ENCODE results near the gene TIMM50. TPM values are rescaled to one million over a fixed set of nuclear protein-coding genes. Genes with fewer than 3 reads are reported as not detected.

The TIMM50 gene
- total and polyA plus RNA-seq, 2 of the 13 experiments (the other 11 are each of a cell fraction or from before 2014, with no cell fraction given), result 91.1 to 92.5 TPM

DNA sequence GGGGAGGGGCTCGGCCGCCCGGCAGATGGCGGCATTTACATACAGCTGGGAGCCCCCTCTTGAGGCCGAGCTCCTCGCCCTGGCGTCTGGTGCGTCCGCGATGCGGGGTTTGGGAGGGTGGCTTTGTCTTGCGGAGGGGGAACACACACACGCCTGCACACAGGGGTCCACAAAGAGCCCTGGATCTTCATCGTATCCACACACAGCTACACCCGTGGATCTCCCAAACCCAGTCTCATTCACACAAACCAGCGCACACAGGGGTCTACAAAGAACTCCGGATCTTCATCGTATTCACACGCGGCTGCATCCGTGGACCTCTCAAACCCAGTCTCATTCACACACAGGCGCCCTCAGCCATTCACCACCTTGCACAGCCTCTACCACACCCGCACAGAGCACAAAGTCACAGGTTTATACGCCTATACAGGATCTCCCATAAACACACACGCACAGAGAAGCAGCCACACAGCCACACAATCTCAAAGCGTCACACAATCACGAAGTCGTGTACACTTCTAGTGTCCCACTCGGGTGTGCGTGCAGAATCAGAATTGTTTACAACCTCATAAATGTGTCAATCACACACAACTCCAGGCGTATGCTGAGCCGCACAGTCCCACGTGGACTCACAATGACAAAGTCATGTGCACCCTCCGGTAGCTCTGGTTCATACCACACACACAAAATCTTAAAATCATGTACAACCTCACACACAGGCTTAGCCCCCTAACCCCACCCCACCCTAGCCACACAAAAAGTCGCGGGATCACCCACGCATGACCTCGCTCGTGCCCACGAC, 17.6 kb downstream of the TIMM50 start (continued):
- TF ChIP-seq, protein P1, sequence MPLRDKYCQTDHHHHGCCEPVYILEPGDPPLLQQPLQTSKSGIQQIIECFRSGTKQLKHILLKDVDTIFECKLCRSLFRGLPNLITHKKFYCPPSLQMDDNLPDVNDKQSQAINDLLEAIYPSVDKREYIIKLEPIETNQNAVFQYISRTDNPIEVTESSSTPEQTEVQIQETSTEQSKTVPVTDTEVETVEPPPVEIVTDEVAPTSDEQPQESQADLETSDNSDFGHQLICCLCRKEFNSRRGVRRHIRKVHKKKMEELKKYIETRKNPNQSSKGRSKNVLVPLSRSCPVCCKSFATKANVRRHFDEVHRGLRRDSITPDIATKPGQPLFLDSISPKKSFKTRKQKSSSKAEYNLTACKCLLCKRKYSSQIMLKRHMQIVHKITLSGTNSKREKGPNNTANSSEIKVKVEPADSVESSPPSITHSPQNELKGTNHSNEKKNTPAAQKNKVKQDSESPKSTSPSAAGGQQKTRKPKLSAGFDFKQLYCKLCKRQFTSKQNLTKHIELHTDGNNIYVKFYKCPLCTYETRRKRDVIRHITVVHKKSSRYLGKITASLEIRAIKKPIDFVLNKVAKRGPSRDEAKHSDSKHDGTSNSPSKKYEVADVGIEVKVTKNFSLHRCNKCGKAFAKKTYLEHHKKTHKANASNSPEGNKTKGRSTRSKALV (CRISPR knock-in tag; IDR thresholded peaks at IDR 0.05), result peak; percentile 81
- TF ChIP-seq ZNF441 (CRISPR knock-in tag; IDR thresholded peaks at IDR 0.05; ENCODE audit: borderline replicate concordance) (0 out of 2 replicates have a peak, but pooled peaks have one; percentile 44), ZNF501 (CRISPR knock-in tag; IDR thresholded peaks at IDR 0.05) (0 out of 2 replicates have a peak, but pooled peaks have one; percentile 27), ZFX (CRISPR knock-in tag; IDR thresholded peaks at IDR 0.05; ENCODE audit: low read depth) (0 out of 2 replicates have a peak, but pooled peaks have one; percentile 24), SALL1 (CRISPR knock-in tag; IDR thresholded peaks at IDR 0.05) (peak; percentile 40; the same call in 1 of the 2 replicates), ZNF598 (CRISPR knock-in tag; IDR thresholded peaks at IDR 0.05; ENCODE audit: borderline replicate concordance) (peak; percentile 60; the same call in 1 of the 2 replicates), NCOA2 (CRISPR knock-in tag; IDR thresholded peaks at IDR 0.05) (no peak), TEAD3 (CRISPR knock-in tag; optimal IDR thresholded peaks at IDR 0.05; ENCODE audit: borderline replicate concordance) (peak; percentile 17), ETV5 (CRISPR knock-in tag; IDR thresholded peaks at IDR 0.05; ENCODE audit: borderline replicate concordance) (0 out of 2 replicates have a peak, but pooled peaks have one; percentile 29), KDM5B (CRISPR knock-in tag; IDR thresholded peaks at IDR 0.05; ENCODE audit: borderline replicate concordance) (peak; percentile 46; the same call in 1 of the 2 replicates)
- TF ChIP-seq, protein P2, sequence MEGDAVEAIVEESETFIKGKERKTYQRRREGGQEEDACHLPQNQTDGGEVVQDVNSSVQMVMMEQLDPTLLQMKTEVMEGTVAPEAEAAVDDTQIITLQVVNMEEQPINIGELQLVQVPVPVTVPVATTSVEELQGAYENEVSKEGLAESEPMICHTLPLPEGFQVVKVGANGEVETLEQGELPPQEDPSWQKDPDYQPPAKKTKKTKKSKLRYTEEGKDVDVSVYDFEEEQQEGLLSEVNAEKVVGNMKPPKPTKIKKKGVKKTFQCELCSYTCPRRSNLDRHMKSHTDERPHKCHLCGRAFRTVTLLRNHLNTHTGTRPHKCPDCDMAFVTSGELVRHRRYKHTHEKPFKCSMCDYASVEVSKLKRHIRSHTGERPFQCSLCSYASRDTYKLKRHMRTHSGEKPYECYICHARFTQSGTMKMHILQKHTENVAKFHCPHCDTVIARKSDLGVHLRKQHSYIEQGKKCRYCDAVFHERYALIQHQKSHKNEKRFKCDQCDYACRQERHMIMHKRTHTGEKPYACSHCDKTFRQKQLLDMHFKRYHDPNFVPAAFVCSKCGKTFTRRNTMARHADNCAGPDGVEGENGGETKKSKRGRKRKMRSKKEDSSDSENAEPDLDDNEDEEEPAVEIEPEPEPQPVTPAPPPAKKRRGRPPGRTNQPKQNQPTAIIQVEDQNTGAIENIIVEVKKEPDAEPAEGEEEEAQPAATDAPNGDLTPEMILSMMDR (CRISPR knock-in tag; IDR thresholded peaks at IDR 0.05), result peak; percentile 88
- TF ChIP-seq, protein P3, sequence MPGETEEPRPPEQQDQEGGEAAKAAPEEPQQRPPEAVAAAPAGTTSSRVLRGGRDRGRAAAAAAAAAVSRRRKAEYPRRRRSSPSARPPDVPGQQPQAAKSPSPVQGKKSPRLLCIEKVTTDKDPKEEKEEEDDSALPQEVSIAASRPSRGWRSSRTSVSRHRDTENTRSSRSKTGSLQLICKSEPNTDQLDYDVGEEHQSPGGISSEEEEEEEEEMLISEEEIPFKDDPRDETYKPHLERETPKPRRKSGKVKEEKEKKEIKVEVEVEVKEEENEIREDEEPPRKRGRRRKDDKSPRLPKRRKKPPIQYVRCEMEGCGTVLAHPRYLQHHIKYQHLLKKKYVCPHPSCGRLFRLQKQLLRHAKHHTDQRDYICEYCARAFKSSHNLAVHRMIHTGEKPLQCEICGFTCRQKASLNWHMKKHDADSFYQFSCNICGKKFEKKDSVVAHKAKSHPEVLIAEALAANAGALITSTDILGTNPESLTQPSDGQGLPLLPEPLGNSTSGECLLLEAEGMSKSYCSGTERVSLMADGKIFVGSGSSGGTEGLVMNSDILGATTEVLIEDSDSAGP (CRISPR knock-in tag; IDR thresholded peaks at IDR 0.05; ENCODE audit: borderline replicate concordance), result peak; percentile 20; the same call in 1 of the 2 replicates
- TF ChIP-seq, protein P4, sequence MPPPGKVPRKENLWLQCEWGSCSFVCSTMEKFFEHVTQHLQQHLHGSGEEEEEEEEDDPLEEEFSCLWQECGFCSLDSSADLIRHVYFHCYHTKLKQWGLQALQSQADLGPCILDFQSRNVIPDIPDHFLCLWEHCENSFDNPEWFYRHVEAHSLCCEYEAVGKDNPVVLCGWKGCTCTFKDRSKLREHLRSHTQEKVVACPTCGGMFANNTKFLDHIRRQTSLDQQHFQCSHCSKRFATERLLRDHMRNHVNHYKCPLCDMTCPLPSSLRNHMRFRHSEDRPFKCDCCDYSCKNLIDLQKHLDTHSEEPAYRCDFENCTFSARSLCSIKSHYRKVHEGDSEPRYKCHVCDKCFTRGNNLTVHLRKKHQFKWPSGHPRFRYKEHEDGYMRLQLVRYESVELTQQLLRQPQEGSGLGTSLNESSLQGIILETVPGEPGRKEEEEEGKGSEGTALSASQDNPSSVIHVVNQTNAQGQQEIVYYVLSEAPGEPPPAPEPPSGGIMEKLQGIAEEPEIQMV (CRISPR knock-in tag; IDR thresholded peaks at IDR 0.05; ENCODE audit: low read depth), result peak; percentile 49; the same call in 1 of the 2 replicates
- TF ChIP-seq, protein P5, sequence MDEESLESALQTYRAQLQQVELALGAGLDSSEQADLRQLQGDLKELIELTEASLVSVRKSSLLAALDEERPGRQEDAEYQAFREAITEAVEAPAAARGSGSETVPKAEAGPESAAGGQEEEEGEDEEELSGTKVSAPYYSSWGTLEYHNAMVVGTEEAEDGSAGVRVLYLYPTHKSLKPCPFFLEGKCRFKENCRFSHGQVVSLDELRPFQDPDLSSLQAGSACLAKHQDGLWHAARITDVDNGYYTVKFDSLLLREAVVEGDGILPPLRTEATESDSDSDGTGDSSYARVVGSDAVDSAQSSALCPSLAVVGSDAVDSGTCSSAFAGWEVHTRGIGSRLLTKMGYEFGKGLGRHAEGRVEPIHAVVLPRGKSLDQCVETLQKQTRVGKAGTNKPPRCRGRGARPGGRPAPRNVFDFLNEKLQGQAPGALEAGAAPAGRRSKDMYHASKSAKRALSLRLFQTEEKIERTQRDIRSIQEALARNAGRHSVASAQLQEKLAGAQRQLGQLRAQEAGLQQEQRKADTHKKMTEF (CRISPR knock-in tag; IDR thresholded peaks at IDR 0.05), result peak; percentile 41; the same call in 1 of the 2 replicates
- TF ChIP-seq, protein P6, sequence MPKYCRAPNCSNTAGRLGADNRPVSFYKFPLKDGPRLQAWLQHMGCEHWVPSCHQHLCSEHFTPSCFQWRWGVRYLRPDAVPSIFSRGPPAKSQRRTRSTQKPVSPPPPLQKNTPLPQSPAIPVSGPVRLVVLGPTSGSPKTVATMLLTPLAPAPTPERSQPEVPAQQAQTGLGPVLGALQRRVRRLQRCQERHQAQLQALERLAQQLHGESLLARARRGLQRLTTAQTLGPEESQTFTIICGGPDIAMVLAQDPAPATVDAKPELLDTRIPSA (CRISPR knock-in tag; IDR thresholded peaks at IDR 0.05; ENCODE audit: borderline replicate concordance), result no peak
- TF ChIP-seq, protein P7, sequence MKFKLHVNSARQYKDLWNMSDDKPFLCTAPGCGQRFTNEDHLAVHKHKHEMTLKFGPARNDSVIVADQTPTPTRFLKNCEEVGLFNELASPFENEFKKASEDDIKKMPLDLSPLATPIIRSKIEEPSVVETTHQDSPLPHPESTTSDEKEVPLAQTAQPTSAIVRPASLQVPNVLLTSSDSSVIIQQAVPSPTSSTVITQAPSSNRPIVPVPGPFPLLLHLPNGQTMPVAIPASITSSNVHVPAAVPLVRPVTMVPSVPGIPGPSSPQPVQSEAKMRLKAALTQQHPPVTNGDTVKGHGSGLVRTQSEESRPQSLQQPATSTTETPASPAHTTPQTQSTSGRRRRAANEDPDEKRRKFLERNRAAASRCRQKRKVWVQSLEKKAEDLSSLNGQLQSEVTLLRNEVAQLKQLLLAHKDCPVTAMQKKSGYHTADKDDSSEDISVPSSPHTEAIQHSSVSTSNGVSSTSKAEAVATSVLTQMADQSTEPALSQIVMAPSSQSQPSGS (CRISPR knock-in tag; IDR thresholded peaks at IDR 0.05), result 0 out of 2 replicates have a peak, but pooled peaks have one; percentile 36

All from HepG2 (cell line).